GM23248 (cell line): ENCODE results near the gene SH3RF3.

Experiments used
- EZH2 ChIP-seq: fragments of 200-600 bp; sonication (generic); IDR thresholded peaks from 2 replicates; pipeline ENCODE4 v1.6.1; 2018; ENCODE audit warnings: antibody characterized with exemption, mild to moderate bottlenecking; ENCODE audit not compliant: insufficient read depth, poor library complexity, severe bottlenecking
- EZH2phosphoT487 ChIP-seq: fragments of 200-600 bp; sonication (generic); IDR thresholded peaks from 2 replicates; pipeline ENCODE4 v1.6.1; 2018; ENCODE audit warnings: antibody characterized with exemption, moderate library complexity, mild to moderate bottlenecking, low read depth; ENCODE audit not compliant: insufficient read depth

GRCh38 chr2:109260116-109260855 is 131.3 kb downstream of the SH3RF3 start:
- TF ChIP-seq EZH2phosphoT487: no peak
- TF ChIP-seq EZH2: no peak
